HL-60 (cell line): ENCODE data around the gene ADAT3.

Source experiments
- DNase-seq, 2 experiments: peaks; one replicate each; pipeline ENCODE4 v3.0.0-alpha.2; 2010 to 2020; ENCODE audit warnings: low read depth in 1 of 2, low spot score in 1 of 2
- H3K27ac ChIP-seq: fragments of 250-450 bp; sonication (Bioruptor Pico); replicated peaks from 2 replicates; pipeline ENCODE4 v1.5.1; 2020; ENCODE audit warnings: mild to moderate bottlenecking, moderate library complexity
- H3K27me3 ChIP-seq: fragments of 250-450 bp; sonication (Bioruptor Pico); 2 replicates; pipeline ENCODE4 v1.5.1; 2021; ENCODE audit warnings: mild to moderate bottlenecking, moderate library complexity; ENCODE audit not compliant: insufficient read depth, poor library complexity, severe bottlenecking
- H3K4me3 ChIP-seq: replicated peaks from 2 replicates; pipeline ENCODE4 v1.5.1; 2011; ENCODE audit warnings: mild to moderate bottlenecking, control low read depth, low read length; ENCODE audit not compliant: insufficient read depth
- CTCF ChIP-seq: IDR thresholded peaks from one replicate; pipeline ENCODE4 v1.5.1; 2011; ENCODE audit warnings: low read length, control low read depth, inconsistent platforms; ENCODE audit not compliant: insufficient read depth
- GABPA ChIP-seq: IDR thresholded peaks from 2 replicates; pipeline ENCODE4 v1.6.1; 2012; ENCODE audit warnings: low read depth
- POLR2AphosphoS5 ChIP-seq: IDR thresholded peaks from 2 replicates; pipeline ENCODE4 v1.6.1; 2012; ENCODE audit warnings: low read depth
- SPI1 ChIP-seq: IDR thresholded peaks from 2 replicates; pipeline ENCODE4 v1.6.1; 2012; ENCODE audit warnings: low read depth, mild to moderate bottlenecking, borderline replicate concordance
- TF ChIP-seq, protein P1 (sequence below): IDR thresholded peaks from 2 replicates; pipeline ENCODE4 v1.6.1; 2012; ENCODE audit warnings: low read depth; ENCODE audit not compliant: insufficient replicate concordance

Gene ADAT3

DNA sequence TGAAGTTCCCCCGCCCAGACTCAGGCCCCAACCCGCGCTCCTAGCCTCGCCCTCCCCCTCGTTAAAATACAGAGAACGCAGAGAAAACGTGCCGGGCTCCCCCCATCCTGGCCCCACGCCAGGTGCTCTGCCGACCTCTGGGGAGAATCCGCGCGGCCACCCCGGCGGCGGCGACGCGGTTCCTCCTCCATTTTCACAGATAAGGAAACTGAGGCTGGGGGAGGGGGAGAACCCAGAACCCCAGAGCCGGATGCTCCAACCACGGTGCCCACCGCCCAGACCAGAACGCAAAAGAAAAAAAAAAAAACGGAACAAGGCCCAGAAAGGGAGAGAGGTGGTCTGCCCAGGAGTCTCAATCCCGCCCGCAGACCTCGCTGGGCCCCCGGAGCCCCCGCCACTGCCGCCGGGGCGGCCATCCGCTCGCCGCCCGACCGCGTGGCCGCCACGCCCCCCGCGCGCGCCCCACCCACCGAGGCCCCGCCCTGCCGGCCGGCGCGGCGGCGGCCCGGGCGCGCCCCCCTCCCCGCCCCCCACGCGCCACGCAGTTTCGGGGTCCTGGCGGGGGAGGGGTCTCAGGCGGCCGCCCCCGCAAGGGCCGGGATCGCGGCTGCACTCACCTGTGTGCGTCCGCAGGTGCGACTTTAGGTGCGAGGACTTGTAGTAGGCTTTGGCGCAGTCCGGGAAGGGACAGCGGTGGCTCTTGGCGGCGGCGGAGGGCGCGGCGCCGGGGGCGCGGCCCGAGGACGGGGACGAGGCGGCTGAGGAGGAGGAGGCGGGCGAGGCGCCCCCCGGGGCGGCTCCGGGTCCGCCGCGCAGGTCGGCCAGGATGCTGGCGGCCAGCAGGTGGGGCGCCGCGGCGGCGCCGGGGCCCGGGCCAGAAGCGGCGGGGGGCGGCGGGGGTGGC is 42.5 kb upstream of the ADAT3 start:
- Histone ChIP-seq H3K27ac (peak overlapping the region; percentile 99), H3K4me3 (peak overlapping the region; percentile 90), H3K27me3 (no peaks in the 10 kb centered on the region)
- DNase-seq: peak in 1 of 2 experiments; percentile 75
- no peak for TF ChIP-seq CTCF
- no peak for TF ChIP-seq SPI1
- no peak for TF ChIP-seq GABPA
- peak; percentile 40; the same call in 1 of the 2 replicates for TF ChIP-seq POLR2AphosphoS5
- TF ChIP-seq, protein P1, sequence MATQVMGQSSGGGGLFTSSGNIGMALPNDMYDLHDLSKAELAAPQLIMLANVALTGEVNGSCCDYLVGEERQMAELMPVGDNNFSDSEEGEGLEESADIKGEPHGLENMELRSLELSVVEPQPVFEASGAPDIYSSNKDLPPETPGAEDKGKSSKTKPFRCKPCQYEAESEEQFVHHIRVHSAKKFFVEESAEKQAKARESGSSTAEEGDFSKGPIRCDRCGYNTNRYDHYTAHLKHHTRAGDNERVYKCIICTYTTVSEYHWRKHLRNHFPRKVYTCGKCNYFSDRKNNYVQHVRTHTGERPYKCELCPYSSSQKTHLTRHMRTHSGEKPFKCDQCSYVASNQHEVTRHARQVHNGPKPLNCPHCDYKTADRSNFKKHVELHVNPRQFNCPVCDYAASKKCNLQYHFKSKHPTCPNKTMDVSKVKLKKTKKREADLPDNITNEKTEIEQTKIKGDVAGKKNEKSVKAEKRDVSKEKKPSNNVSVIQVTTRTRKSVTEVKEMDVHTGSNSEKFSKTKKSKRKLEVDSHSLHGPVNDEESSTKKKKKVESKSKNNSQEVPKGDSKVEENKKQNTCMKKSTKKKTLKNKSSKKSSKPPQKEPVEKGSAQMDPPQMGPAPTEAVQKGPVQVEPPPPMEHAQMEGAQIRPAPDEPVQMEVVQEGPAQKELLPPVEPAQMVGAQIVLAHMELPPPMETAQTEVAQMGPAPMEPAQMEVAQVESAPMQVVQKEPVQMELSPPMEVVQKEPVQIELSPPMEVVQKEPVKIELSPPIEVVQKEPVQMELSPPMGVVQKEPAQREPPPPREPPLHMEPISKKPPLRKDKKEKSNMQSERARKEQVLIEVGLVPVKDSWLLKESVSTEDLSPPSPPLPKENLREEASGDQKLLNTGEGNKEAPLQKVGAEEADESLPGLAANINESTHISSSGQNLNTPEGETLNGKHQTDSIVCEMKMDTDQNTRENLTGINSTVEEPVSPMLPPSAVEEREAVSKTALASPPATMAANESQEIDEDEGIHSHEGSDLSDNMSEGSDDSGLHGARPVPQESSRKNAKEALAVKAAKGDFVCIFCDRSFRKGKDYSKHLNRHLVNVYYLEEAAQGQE: no peak

- DNase-seq: no peak
Measured at GRCh38 chr19:1863328-1863637, 41.9 kb upstream of the ADAT3 start, which contains the start of gene KLF16. KLF16 (minus strand) TSS chr19:1863579; CDS start chr19:1863497, 82 bp downstream.

More at GRCh38 chr19:1863328-1863637, 41.9 kb upstream of the ADAT3 start, which contains the start of gene KLF16:
- Histone ChIP-seq H3K27ac (peak within 1 kb of the TSS; percentile 100), H3K27me3 (no peaks in the 10 kb centered on the region), H3K4me3 (peak within 1 kb of the TSS; percentile 90)
- TF ChIP-seq GABPA (no peak), CTCF (no peak), SPI1 (no peak), POLR2AphosphoS5 (no peak)
- TF ChIP-seq, protein P1: no peak
